GM21528 (cell line): ENCODE data around the gene PDE4DIP.
"Not testable (repeated sequence)": the region's sequence is repeated elsewhere in the genome, so short reads cannot be mapped to it uniquely, and the experiment has no call there.

Experiments
- ATAC-seq: cut with Tn5 transposase; IDR thresholded peaks from one replicate; pipeline ENCODE4 v1.9.1; 2021; ENCODE audit warnings: mild to moderate bottlenecking, moderate library complexity; ENCODE audit not compliant: unreplicated experiment, low FRiP score

Gene PDE4DIP

DNA sequence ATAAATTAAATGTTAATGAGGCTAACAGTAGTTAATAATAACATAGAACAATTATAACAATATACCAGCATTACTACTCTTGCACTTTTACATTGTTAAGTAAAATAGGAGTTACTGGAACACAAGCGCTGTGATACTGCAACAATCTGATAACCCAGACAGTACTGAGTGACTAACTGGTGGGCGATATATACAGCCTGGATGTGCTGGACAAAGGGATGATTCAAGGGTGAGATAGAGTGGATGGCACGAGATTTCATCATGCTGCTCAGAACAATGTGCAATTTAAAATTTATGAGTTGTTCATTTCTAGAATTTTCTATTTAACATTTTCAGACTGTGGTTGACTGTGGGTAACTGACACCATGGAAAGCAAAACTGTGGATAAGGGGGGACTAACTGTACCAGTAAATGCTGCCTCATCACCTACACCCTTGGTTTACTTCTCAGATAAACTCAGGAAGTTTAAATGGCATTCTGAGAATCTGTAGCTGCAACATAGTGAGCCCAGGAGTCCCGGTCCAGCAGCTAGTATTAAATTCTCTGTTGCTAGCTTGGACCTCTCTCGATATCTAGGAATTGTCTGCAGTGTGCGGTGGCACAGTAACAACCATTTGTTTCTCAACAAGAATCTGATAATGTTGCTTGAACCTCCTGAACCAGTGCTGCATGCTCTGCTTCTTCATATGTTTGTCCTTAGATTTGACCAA lies 24.9 kb downstream of the PDE4DIP start:
- not testable (repeated sequence) for ATAC-seq

DNA sequence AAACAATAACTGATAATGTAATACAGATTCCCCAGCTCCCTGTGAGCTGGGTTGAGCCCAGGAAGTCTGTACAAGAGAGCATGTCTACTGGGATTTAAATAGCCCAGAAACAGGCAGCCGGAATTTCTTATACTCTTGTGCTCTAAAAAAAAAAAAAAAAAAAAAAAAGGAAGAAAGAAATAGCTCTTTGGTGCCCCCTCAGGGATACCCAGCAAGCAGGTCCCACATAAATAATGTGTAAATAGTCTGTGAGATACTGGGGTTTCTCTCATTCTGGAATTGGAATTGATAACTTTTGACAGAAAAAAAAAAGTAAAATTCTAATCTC lies 25.4 kb downstream of the PDE4DIP start:
- ATAC-seq: not testable (repeated sequence)

DNA sequence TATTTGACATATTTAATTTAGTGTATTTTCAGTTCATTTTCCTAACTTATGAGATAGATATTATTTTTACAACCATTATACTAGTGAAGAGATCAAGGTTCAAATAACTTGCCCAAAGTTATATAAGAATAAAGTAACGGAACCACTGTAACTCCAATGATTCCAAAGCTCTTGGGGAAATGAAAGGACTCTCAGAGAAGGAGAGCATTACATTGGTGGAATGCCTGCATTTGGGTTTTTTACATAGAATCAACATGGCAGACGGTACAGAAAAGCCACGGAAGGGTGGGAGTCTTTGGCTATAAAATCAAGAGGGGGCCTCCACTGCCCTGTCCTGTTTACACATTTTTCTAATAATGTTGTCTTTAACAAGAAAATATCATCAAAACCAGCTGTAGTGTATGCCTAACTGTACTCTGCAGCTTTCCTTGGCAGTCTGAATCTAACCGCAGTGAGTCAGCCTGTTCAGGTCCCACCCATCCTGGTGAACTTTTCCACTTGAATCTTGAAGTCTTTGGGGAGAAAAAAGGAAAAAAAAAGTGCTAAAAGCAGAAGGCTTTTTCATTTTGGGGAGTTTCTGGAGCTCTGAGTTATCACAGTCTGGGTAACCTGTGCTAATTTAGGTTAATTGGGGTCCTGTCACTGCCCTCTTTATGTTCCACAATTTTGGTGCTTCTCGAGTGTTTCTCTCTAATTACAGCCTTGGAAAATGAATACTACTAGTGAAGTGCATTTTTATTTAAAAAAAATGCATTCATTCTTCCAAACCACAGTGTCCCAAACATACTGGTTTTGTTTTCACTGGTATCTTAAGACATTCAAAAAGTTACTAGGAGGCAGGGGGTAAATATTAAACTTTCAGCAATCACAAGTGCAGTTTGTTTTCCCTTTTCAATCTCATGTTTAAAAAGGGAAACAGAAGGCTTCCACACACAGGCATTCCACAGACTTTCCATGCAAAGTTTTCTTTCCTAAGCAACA lies 30.5 kb downstream of the PDE4DIP start:
- not testable (repeated sequence) for ATAC-seq

DNA sequence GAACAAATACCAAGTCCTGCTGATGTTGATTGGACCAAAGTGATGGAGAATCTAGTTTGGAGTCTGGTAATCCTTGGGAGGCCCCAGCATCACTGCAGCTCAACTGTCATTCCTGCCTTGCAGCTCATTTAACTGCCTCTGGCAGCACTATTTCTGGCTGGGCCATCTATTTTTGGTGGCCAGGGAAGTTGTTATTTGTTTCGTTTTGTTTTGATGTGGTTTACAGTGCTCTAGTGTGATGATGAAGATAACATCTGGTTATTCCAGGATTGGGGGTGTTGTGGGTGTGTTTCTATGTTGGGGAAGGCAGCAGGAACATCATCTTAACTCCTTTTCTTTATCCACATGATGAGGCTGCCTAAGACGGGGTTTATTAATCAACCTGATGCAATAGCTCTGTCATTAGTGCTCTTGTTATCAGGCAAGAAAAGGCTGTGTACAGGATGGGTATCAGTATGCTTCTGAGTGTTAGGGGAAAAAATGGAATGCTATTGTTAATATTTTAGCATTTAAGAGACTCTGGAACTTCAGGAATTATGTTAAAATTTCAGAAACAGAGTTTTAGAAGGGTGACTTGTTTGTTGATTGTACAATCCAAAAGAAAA lies 35.7 kb downstream of the PDE4DIP start:
- ATAC-seq: not testable (repeated sequence)

DNA sequence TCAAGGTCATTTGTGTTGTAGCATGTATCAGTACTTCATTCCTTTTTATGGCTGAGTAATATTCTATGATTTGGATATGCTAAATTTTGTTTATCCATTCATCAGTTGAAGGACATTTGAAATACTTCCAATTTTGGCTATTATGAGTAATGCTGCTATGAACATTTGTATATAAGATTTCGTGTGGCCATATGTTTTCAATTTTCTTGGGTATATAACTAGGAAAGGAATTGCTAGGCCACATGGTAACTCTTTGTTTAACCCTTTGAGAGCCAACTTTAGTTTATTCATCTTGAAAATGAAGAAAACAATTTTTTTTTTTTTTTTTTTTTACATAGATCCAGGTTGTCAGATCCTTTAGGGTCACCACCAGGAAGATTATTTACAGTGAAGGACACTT lies 37.0 kb downstream of the PDE4DIP start:
- ATAC-seq: not testable (repeated sequence)

DNA sequence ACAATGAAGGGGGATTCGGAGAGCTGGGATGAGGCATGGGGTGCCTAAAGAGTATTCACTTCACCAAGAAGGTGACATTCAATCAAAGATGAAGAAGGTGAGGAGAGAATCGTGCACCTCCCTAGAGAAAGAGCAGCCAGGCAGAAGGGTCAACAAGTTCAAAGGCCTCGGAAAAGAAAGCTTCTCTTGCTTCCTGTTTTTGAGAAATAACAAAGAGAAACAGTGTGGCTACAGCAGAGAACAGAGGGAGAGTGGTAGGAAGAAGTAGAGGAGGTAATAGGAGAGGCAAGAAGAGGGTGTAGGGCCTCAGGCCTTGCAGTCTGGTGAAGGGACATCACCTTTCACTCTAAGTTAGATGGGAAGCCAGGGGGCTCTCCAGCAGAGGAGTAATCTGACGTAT lies 41.0 kb downstream of the PDE4DIP start:
- ATAC-seq: not testable (repeated sequence)

DNA sequence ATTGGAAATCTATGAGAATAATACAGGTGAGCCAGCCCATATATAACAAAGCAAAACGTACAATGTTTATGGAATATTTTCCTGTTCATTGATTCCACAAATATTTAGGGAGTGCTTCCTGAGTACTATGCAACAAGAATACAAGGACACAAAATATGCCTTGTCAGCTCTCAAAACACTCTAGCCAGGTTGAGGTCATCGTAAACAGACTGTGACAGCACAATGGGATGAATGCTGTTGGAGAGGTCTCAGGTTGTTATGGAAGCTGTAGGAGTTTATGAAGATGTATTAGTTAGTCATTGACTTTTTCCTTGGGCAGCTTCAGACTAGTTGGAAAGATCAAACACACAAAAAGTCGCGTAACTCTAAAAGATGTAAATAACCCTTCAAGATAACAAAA lies 42.1 kb downstream of the PDE4DIP start:
- ATAC-seq: not testable (repeated sequence)

DNA sequence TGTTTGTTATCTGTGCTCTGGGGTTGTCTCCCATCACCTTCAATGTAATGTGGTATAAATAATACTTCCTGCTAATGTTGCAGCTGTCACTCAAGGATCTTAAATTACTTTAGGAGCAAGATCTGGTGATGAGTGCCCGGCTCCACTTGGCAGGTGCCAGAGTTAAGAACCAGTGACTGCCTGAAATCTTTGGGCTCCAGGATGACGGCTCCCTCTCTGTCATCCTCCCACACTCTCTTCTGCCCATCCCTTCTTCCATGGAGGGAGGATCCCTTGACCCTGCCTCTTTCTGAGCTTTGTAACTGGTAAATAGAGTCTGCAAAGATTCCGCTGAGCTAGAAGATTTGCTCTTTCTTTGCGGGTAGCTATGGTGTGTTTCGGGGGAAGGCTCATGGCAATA lies 44.4 kb downstream of the PDE4DIP start:
- not testable (repeated sequence) for ATAC-seq

DNA sequence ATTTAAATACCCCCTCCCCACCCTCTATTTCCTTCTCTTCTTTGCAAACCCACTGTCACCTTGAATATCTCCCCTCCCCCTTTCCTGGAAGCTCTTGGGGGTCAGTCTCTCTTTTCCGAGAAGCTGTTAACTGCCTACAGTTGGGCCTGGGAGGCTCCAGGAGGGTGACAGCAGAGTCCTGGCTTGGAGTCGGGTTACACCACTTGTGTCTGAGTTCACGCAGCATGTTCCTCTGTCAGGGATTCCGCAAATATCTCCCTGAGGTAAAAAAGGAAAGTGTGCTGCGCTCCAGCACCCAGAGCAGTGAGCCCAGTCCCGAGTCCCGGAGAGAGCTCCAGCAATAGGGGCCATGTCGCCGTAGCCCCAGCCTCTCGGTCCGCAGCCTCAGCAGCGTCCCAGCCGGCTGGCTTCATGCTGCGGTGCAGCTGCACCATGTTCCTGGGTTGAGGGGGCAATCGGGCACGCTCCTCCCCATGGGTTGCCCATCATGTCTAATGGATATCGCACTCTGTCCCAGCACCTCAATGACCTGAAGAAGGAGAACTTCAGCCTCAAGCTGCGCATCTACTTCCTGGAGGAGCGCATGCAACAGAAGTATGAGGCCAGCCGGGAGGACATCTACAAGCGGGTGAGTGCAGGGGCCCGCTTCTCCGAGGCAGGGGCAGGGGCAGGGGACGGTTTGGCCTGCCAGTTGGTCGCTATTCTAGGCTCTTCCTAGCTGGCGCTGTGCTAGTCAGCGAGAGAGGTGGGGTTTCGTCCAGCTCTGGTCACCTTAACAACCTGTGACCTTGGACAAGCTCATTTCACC lies 45.2 kb downstream of the PDE4DIP start:
- not testable (repeated sequence) for ATAC-seq

DNA sequence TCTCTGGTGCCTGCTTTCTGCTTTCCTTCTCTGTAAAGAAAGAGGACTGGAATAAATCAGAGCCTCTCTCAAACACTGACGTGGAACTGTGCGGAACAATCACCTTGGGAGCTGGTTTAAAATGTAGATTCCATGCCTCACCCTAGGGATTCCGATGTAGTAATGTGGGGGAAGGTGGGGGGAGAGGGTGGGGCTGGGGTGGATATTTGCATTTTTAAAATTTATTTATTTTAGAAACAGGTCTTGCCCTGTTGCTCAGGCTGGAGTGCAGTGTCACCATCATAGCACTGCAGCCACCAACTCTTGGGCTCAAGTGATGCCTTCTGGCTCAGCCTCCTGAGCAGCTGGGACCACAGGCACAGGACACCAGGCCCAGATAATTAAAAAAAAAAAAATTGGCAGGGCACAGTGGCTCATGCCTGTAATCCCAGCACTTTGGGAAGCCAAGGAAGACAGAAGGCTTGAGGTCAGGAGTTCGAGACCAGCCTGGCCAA lies 45.9 kb downstream of the PDE4DIP start:
- not testable (repeated sequence) for ATAC-seq

DNA sequence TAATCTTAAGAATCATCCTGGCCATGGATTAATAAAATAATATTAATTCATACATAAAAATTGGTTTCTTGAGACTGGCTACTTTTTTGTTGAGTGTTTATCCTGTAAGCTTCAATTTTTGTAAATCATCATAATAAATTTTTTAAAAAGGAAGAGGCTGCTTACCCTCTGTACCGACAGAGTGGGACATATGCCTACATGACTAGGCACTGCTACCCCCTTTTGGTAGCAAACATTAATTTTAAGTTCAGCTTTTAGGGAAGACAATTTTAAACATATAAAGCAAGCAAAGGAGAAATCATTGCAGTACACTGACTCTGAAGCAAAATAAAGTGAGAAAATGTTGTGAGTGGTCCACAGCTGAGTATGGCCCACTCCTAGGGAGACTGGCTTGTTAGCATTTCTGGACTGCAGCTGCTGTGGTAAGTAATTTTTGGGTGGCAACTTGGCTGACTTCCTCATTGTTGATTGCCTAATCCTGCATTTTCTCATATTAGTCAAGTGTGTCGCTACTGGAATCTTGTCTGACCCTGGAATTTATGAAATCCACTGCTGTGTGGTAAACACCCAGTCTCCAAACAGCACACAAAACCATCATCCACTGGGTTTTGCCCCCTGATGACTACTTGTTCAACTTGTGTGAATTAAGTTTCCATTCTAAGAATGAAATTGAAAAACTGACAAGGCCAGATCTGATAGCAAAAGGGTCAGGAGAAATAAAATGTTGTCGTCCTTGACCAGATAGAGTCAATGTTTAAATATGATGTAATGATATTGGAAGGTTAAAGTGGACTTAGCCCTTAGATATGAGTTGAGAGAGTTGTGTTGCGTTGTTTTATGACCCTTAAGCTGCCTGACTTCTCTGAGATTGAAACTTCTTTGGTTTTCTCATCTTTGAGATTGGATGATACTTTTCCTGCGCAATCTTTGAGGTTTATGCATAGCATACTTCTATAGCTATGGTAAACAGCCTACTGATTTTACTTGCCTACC lies 50.4 kb downstream of the PDE4DIP start:
- ATAC-seq: not testable (repeated sequence)

DNA sequence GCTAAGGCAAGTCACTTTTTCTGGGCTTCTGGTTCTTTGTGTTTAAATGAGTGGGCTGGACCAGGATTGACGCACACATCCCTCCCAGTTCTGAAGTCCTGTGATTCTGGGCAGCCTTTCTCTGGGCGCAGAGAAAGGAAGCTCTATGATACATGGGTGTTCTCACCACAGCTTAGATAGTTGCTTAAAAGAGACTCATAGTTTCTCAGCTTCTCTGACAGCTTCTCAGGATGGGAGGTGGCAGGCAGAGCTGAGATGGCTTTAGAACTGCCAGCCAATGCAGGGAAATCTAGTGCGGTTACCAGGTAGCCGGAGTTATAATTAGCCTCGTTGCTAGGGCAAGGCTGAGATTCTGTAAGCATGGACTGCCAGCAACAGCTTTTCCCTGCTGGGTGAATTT lies 55.8 kb downstream of the PDE4DIP start:
- ATAC-seq: not testable (repeated sequence)

DNA sequence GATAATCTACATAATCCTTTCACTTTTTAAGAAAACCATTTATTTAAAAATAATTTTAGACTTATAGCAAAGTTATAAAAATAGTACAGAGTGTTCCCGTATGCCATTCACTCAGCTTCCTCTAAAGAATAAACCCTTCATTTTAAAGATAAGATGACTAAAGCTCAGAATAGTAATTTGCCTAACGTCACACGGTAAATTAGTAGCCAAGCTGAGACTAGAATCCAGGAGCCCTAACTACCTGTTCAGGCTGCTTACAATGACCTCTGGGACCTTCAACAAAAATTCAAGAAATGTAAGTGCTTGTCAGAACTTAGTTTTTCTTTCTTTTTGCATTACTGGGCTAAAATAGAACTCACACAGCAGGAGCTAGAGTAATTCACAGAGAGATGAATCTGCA lies 56.5 kb downstream of the PDE4DIP start:
- ATAC-seq: not testable (repeated sequence)

DNA sequence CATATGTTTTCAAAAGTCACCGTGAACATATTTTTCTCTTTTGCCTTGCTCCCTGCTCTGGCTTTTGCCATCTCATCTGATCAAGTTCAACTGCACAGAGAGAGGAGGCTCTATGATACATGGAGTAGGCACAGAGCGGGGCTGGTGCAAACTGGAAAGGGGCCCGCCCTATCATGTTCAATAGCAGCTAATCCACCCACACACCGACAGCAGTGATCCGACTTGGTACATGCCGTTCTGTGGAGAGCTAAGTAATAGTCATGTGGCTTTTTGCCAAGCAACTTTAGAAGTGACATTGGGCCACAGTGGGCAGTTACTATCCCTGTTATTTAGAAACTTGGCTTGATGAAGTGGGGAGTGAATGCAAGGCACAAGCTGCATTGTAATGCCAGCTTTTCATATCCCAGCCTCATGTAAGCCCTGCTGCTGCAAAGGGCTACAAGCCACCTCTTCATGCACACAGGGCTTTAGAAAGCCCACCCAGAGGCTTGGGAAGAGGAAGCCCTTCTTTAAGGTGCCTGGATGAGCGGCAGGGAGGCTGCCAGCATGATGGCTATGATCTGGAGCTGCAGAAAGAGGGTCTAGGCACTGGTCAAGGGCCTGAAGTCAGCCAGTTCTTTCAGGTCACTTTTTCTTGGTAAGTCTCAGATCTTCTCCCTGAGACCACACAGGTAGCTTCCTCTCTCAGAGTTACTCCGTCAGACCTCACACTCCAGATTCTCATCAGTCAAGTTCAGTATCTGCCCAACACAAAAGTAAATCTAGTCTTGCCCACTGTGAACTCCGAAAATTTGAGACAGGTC lies 57.1 kb downstream of the PDE4DIP start:
- ATAC-seq: not testable (repeated sequence)

DNA sequence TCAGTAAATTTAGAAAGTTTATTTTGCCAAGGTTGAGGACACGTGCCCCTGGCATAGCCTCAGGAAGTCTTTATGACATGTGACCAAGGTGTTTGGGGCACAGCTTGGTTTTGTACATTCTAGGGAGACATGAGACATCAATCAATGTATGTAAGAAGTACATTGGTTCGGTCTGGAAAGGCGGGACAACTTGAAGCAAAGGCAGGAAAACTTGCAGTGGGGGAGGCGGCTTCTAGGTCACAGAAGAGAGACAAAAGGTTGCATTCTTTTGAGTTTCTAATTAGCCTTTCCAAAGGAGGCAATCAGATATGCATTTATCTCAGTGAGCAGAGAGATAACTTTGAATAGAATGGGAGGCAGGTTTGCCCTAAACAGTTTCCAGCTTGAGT lies 57.7 kb downstream of the PDE4DIP start:
- not testable (repeated sequence) for ATAC-seq

DNA sequence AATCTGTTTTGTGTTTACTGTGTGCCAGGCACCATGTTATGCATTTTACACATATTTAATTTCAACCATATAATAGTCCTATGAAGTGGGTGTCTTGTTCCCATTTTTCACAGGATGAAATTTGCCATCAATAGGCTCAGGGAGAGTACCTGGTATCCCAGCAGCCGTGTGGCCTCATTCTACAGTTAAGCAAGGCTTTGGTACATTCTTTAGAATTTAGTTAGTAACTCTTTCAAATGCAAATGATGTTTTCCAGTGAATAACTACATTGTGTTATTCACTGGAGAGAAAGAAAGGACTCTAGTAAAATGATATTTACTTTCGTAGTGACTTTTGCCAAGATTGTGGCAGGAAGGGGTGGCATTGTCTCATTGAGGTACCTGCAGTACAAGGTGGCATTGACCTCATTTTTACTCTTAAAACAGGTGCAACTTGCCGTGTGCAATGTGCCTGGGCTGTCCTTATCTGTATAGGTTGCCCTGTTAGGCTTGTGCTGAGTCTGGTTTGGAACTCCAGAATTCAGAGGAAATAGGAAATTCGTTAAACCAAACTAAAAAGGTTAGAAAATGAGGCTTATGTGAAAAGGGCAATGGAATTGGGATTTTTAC lies 65.1 kb downstream of the PDE4DIP start:
- ATAC-seq: not testable (repeated sequence)

DNA sequence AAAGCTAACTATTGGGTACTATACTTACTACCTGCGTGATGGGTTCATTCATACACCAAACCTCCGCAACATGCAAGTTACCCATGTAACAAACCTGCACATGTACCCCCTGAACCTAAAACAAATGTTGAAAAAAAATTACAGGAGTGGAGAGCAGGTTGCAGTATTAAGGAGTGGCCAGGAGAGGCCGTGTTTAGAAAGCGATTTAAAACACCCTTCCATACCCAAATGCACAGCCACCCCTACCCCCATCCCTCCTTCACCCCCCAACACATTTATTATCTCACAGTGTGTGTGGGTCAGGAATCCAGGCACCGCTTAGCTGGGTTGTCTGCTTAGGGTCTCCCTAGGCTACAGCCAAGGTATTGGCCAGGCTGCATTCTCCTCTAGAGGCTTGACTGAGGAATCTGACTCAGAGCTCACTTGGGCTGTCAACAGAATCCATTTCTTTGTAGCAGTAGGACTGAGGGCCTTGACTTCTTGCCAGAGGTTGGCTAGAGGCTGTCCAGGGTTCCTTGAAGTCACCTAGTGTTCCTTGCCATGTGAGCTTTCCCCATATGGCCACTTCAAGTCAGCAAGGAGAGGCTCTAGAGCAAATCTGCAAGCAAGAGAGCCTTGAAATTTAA lies 67.2 kb downstream of the PDE4DIP start:
- not testable (repeated sequence) for ATAC-seq
